HEK293T (cell line): ENCODE measurements around the gene DCUN1D3.

ENCODE experiments used
- CTBP1 ChIP-seq: fragments of 450-650 bp; IDR thresholded peaks from 2 replicates; pipeline ENCODE4 v1.6.1; 2016; ENCODE audit warnings: borderline replicate concordance
- ELF4 ChIP-seq: fragments of 450-650 bp; IDR thresholded peaks from 2 replicates; pipeline ENCODE4 v1.6.1; 2017; ENCODE audit warnings: antibody characterized with exemption
- FOXA1 ChIP-seq: fragments of 450-650 bp; IDR thresholded peaks from 2 replicates; pipeline ENCODE4 v1.6.1; 2016; ENCODE audit warnings: mild to moderate bottlenecking
- FOXK2 ChIP-seq: fragments of 450-650 bp; IDR thresholded peaks from 2 replicates; pipeline ENCODE4 v1.6.1; 2016; ENCODE audit warnings: mild to moderate bottlenecking
- FOXM1 ChIP-seq: fragments of 450-650 bp; IDR thresholded peaks from 2 replicates; pipeline ENCODE4 v1.6.1; 2017; ENCODE audit warnings: mild to moderate bottlenecking, borderline replicate concordance
- HDGF ChIP-seq: fragments of 450-650 bp; IDR thresholded peaks from 2 replicates; pipeline ENCODE4 v1.6.1; 2017; ENCODE audit warnings: antibody characterized with exemption, borderline replicate concordance
- L3MBTL2 ChIP-seq: fragments of 450-650 bp; conservative IDR thresholded peaks from 2 replicates; pipeline ENCODE4 v1.6.1; 2016; ENCODE audit warnings: mild to moderate bottlenecking
- NFRKB ChIP-seq: fragments of 450-650 bp; IDR thresholded peaks from 2 replicates; pipeline ENCODE4 v1.6.1; 2016; ENCODE audit warnings: mild to moderate bottlenecking, moderate library complexity
- SP1 ChIP-seq: fragments of 450-650 bp; IDR thresholded peaks from 2 replicates; pipeline ENCODE4 v1.6.1; 2017
- TARDBP ChIP-seq: fragments of 450-650 bp; IDR thresholded peaks from 2 replicates; pipeline ENCODE4 v1.6.1; 2016
- ZNF384 ChIP-seq: fragments of 450-650 bp; IDR thresholded peaks from 2 replicates; pipeline ENCODE4 v1.6.1; 2016

GRCh38 chr16:20829536-20829935 lies 70.6 kb downstream of the DCUN1D3 start:
- no peak for TF ChIP-seq CTBP1
- no peak for TF ChIP-seq ELF4
- no peak for TF ChIP-seq HDGF
- no peak for TF ChIP-seq SP1
- TF ChIP-seq FOXK2, result no peak
- no peak for TF ChIP-seq NFRKB
- TF ChIP-seq FOXA1, result no peak
- no peak for TF ChIP-seq L3MBTL2
- no peak for TF ChIP-seq FOXM1
- no peak for TF ChIP-seq ZNF384
- no peak for TF ChIP-seq TARDBP
